GM08714 (cell line): ENCODE results near the gene ATP2A3.
A peak's percentile ranks its signal among the peaks of the same experiment; 100 is the strongest.

Source experiments
- H3K4me3 ChIP-seq: fragments of 200-500 bp; sonication (Bioruptor generic); 2 replicates; pipeline ENCODE4 v1.5.1; 2014; ENCODE audit warnings: mild to moderate bottlenecking, low read length, inconsistent platforms
- ZNF274 ChIP-seq: IDR thresholded peaks from 2 replicates; pipeline ENCODE4 v1.6.1; 2012; ENCODE audit warnings: mild to moderate bottlenecking, low read depth, low read length

Gene ATP2A3

GRCh38 chr17:3972281-3972731, 8.1 kb upstream of the ATP2A3 start:
- no peak for TF ChIP-seq ZNF274
- H3K4me3 ChIP-seq, result no peak overlapping the region

GRCh38 chr17:3970668-3971067, 6.4 kb upstream of the ATP2A3 start:
- TF ChIP-seq ZNF274, result no peak

GRCh38 chr17:3969963-3970362, 5.7 kb upstream of the ATP2A3 start:
- H3K4me3 ChIP-seq, result no peak overlapping the region
- no peak for TF ChIP-seq ZNF274

More at GRCh38 chr17:3970668-3971067, 6.4 kb upstream of the ATP2A3 start:
- no peak overlapping the region for H3K4me3 ChIP-seq

DNA sequence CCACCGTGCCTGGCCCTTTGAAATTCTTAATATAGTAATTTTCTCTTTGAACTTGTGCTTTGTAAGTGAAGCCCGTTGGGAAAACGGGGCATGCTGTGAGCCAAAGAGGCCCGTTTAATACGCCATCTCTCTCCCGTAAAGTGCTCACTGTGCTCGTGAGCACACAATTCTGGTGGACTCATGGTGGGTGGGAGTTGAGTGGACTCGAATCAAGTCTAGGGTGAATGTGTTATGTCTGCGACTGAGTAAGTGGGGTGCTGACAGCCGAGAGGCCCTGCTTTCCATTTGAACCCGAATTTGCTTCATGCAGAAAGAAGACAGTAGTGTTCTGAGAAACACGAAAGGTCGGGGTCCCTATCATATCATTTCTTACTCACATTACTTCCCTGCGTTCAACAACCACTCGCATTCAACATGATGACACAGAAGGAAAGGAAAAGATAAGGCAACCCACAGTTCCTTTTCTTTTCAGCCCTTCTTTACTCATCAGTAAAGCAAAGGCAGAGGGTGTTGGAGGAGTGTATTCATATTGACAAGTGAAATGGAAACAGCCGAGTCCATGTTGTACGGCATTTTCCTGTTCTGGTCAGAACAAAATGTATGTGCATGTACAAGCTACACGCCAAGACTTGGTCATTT, 4.8 kb upstream of the ATP2A3 start:
- H3K4me3 ChIP-seq, result no peak overlapping the region
- no peak for TF ChIP-seq ZNF274

GRCh38 chr17:3968015-3968414, 3.8 kb upstream of the ATP2A3 start:
- no peak for TF ChIP-seq ZNF274
- no peak overlapping the region for H3K4me3 ChIP-seq

GRCh38 chr17:3966720-3967363, 2.6 kb upstream of the ATP2A3 start:
- TF ChIP-seq ZNF274, result no peak
- no peak overlapping the region for H3K4me3 ChIP-seq

DNA sequence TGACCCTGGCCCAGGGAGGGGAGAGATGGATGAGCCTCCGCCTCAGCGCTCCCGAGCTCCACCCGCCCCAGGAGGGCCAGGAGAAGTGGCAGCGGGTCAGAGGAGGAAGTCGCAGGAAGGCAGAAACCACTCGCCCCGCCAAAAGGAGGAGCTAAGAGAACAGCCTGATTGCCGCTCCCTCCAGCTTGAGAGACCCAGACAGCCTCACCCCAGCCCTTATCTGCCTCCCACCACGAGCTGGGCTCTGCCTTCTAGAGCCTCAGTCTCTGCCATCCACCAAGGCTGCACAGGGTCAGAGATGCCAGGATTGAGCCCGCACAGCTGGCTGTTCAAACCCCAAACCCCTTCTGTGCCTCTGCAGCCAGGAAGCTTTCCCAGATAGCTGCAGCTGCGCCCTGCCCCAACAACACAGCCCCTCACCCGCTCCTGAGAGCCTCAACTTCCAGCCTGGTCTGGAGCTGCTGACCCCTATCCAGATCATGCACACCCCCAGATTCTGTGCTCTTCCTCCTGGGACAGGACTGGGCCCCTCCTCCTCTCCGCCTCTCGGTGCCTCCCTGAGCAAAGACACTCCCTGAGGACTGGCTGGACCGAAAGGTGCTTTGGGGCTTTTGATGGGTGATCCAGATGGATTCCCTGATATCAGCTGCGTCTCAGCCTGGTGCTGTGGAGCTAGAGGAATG, 1.0 kb upstream of the ATP2A3 start:
- H3K4me3 ChIP-seq, result peak overlapping the region; percentile 67; the same call in 1 of the 2 replicates
- no peak for TF ChIP-seq ZNF274

DNA sequence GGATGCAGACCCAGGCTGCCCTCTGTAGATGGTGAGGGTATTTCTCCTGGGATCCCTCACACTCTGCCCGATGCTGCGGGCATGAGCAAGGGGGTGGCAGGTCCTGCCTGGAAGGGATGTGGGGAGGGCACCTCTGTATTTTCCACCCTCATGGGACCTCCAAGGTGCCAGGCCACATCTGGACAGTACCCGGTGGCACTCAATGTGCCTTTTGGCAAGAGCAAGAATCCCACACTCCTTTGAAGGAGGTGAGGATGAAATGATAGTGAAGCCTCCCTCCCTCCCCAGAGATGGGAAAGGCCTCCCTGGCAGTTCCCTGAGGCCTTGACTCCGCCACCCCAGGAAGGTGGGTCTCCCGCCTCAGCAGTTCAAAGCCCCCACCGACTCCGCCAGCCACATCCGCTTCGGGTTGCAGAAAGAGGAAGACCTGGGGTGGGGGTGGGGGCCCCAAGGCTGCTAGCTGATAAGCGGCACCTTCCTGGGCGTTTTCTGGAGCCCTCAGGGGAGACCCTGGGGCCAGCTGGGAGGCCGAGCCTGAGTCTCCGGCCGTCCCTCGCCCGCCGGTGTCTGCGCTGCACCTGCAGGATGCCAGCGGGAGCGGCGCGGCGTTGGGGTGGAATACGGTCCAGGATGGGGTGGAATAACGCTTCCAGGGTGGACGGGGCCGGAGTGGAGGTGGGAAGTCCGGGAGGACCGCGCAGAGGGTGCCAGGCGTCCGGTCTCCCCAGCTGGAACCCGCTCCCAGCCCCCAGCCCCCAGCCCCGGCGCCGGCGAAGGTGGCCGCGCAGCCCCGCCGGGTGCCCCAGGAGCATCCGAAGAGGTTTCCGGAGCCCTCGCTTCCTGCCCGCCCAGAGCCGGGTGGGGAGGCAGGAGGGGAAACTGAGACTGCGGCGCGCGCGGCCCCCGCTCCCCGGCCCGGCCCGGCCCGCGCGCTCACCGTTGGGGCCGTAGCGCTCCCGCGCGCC, 718 bp downstream of the ATP2A3 start:
- TF ChIP-seq ZNF274, result no peak
- peak overlapping the region; percentile 67; the same call in 1 of the 2 replicates for H3K4me3 ChIP-seq

DNA sequence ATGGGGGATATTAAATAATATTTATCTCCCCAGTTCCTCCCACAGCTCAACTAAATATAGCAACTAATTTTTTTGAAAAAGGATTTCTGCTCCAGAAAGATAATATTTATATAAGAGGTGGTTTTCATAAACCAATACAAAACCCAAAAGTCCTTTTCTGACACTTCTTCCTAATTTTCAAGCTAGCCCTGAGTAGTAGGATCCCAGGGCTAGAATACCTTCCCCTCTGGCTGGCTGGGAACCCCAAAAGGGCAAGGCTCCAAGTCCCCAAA, 1.3 kb downstream of the ATP2A3 start:
- TF ChIP-seq ZNF274, result no peak
- H3K4me3 ChIP-seq, result peak overlapping the region; percentile 67; the same call in 1 of the 2 replicates

DNA sequence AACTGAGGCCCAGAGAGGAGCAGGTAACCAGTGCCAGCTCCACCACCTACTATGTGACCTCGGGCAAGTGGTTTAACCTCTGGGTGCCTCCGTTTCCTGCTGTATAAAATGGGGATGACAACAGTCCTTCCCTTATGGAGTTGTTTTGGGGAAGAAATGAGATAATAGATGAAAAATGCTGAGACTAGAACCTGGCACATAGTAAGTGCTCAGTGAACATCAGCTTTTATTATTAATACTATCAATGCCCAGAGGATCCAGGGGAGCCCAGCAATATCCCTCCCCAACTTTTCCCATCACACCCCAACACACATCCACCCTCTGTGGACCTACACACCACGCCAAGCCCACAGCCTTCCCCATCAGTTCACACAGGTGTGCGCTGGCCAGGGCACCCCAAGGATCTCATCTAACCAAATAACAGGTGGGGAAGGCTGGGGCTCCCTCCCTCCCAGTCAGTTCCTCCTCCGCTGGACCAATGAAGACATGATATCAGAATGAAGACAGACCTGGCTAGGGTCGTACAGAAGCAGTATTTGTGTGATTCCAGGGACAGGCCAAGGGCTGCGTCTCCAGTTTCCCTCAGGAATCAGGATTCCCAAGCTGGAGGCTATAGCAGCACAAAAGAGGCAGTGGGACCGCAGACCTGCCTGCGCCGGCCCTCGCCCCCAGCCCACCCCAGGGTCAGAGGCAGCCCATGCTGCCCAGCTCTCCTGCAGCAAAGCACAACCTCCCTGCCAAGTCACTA, 1.8 kb downstream of the ATP2A3 start:
- no peak for TF ChIP-seq ZNF274
- H3K4me3 ChIP-seq, result peak overlapping the region; percentile 67; the same call in 1 of the 2 replicates

GRCh38 chr17:3961564-3962047, 2.6 kb downstream of the ATP2A3 start:
- no peak for TF ChIP-seq ZNF274
- peak overlapping the region; percentile 67; the same call in 1 of the 2 replicates for H3K4me3 ChIP-seq

GRCh38 chr17:3960764-3961163, 3.5 kb downstream of the ATP2A3 start:
- H3K4me3 ChIP-seq, result no peak overlapping the region; the same call in 1 of the 2 replicates
- no peak for TF ChIP-seq ZNF274

DNA sequence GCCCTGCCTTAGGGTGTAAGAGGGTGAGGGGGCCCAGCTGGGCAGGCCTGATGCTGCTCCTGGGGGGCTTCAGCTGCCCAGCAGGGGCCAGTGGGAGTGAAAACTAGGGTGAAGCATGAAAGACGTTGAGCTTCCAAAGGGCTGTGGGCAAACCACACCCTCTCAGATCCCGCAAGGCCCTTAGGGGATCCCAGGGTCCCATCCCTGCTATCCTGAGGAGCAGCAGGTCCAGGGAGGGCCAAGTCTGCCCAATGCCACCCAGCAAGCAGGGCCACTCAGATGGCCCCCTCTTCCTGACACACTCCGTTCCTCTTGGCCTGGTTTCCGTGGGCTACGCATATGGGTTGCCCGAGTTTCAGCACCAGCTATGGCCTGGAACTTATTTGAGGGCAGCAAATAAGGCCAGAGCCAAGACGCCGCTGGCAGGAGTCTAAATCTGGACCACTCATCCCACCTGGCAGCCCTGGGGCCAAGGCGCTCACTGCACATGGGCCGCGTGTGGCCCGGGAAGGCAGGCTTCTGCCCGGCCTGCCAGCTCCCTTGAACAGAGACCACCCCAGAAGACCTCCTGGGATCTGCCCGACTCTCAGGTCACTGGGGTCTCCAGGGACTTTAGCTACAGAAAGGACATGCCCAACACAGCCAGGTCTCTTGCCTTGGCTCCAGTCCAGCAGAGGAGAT, 4.2 kb downstream of the ATP2A3 start:
- H3K4me3 ChIP-seq, result no peak overlapping the region
- no peak for TF ChIP-seq ZNF274
